ENCODE measurements around the gene SUOX.
"Not testable (repeated sequence)": the region's sequence is repeated elsewhere in the genome, so short reads cannot be mapped to it uniquely, and the experiment has no call there.

The SUOX gene

GRCh38 chr12:56042430-56042813, 45.3 kb downstream of the SUOX start:
- peaks cover 35% of the 10 kb centered on the region for H3K4me1 Mint-ChIP-seq (ENCODE audit: low read depth)
- peak overlapping the region; percentile 96 for H3K4me3 Mint-ChIP-seq
- H3K9me3 Mint-ChIP-seq; DNase-seq (ENCODE audit: low spot score); H3K27me3 Mint-ChIP-seq (ENCODE audit: low read depth): not testable (repeated sequence)
- peaks cover 38% of the 10 kb centered on the region for H3K36me3 Mint-ChIP-seq (ENCODE audit: low read depth)
- peak overlapping the region; percentile 97 for H3K27ac Mint-ChIP-seq

GRCh38 chr12:56042843-56043242, 45.8 kb downstream of the SUOX start:
- H3K9me3 Mint-ChIP-seq: no peaks in the 10 kb centered on the region
- H3K4me1 Mint-ChIP-seq (ENCODE audit: low read depth): peaks cover 31% of the 10 kb centered on the region
- H3K27me3 Mint-ChIP-seq (ENCODE audit: low read depth): no peaks in the 10 kb centered on the region
- H3K36me3 Mint-ChIP-seq (ENCODE audit: low read depth): peaks cover 38% of the 10 kb centered on the region
- peak overlapping the region; percentile 97 for H3K27ac Mint-ChIP-seq
- DNase-seq (ENCODE audit: low spot score): no peak
- H3K4me3 Mint-ChIP-seq: peak overlapping the region; percentile 96

DNA sequence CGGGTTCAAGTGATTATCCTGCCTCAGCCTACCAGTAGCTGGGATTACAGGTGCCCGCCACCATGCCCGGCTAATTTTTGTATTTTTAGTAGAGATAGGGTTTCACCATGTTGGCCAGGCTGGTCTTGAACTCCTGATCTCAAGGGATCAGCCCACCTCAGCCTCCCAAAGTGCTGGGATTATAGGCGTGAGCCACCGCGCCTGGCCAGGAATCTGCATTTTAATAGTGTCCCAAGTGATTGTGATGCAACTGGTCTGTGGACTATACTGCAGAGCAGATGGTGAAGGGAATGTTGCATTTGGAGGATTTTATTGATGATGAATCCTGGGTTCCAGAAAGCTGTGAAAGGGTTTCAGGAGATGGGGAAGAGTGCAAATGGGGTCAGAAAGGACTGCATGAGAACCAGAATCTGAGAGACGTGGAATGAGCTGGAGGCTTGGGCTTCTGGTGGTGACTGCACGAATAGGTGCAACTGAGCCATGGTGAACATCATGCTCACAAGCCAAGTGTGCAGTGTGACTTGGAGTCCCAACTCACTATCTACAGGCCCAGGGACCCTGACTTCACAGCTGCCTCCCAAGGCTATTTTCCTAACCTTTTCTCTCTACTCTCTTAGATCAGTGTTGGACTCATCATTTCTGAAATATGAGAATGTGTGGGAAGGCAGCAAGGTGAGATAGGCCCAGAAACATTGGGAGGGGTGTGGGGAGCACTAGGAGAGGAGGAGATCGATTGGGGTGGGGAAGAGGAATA, 49.1 kb downstream of the SUOX start:
- Mint-ChIP-seq H3K9me3 (no peaks in the 10 kb centered on the region), H3K4me3 (no peak overlapping the region), H3K27ac (peak overlapping the region; percentile 53), H3K4me1 (ENCODE audit: low read depth) (peaks cover 18% of the 10 kb centered on the region), H3K27me3 (ENCODE audit: low read depth) (no peaks in the 10 kb centered on the region), H3K36me3 (ENCODE audit: low read depth) (peaks cover 34% of the 10 kb centered on the region)
- DNase-seq (ENCODE audit: low spot score): no peak

DNA sequence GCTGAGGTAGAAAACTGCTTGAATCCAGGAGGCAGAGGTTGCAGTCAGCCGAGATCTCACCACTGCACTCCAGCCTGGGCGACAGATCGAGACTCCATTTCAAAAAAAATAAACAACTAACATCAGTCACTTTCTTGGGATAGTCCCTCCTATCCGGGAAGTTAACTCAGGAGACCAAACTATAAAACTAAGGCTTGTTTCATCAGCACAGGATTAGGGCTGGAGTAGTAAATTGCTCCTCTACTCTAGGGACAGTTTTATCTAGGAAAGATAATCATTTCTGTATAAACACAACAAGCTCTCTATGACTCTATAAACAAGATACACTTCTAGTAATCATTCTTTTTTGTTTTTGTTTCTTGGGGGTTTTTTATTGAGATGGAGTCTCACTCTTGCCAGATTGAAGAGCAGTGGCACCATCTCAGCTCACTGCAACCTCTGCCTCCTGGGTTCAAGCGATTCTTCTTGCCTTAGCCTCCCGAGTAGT, 56.4 kb downstream of the SUOX start:
- H3K27ac Mint-ChIP-seq: no peak overlapping the region
- DNase-seq (ENCODE audit: low spot score): no peak
- H3K4me1 Mint-ChIP-seq (ENCODE audit: low read depth): peaks cover 5% of the 10 kb centered on the region
- H3K27me3 Mint-ChIP-seq (ENCODE audit: low read depth): peaks cover 4% of the 10 kb centered on the region
- H3K9me3 Mint-ChIP-seq: peaks cover 4% of the 10 kb centered on the region
- no peaks in the 10 kb centered on the region for H3K36me3 Mint-ChIP-seq (ENCODE audit: low read depth)
- H3K4me3 Mint-ChIP-seq: no peak overlapping the region

All from T-helper 2 cell treated with Interferon-gamma antibody and Interleukin-4, amounts not matched to agents 5 μg/mL and 100 μg/mL, for 36 hours (primary cell).